ENCODE measurements around the gene ANAPC4.
"Not testable (repeated sequence)": the region's sequence is repeated elsewhere in the genome, so short reads cannot be mapped to it uniquely, and the experiment has no call there.

The ANAPC4 gene, protein sequence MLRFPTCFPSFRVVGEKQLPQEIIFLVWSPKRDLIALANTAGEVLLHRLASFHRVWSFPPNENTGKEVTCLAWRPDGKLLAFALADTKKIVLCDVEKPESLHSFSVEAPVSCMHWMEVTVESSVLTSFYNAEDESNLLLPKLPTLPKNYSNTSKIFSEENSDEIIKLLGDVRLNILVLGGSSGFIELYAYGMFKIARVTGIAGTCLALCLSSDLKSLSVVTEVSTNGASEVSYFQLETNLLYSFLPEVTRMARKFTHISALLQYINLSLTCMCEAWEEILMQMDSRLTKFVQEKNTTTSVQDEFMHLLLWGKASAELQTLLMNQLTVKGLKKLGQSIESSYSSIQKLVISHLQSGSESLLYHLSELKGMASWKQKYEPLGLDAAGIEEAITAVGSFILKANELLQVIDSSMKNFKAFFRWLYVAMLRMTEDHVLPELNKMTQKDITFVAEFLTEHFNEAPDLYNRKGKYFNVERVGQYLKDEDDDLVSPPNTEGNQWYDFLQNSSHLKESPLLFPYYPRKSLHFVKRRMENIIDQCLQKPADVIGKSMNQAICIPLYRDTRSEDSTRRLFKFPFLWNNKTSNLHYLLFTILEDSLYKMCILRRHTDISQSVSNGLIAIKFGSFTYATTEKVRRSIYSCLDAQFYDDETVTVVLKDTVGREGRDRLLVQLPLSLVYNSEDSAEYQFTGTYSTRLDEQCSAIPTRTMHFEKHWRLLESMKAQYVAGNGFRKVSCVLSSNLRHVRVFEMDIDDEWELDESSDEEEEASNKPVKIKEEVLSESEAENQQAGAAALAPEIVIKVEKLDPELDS

DNA sequence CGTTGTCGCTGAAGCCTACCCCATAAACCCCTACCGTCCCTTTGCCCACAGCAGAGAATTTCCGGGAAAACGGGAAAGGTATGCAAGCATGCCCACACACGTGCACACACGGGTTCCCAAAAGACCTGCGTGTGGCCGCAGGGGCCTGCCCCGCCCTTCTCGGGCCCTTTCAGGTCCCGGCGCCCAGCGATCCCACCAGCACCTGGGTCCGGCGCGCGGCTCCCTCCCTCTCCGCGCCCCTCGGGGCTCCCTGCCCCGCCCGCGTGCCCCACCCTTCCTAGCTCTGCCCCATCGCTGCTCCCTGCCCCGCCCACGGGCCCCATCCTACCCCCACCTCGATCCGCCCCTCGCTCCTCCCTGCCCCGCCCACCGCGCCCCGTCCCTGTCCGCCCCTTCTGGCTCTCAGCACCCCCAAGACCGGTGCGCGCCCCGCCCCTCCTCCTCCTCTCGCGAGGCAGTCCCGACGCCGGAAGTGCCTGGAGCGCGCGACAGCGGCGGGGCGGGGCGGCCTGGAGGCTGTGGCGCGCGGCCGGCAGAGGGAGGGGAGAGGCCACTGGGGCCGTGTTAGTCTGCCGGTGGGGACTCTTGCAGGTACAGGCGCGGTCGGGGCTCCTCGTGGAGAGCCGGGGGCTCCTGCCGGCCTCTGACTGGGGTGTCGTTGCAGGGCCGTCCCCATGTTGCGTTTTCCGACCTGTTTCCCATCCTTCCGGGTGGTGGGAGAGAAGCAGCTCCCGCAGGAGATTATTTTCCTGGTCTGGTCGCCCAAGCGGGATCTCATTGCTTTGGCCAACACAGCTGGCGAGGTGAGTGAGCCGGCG lies at the start of gene ANAPC4:
TSS of gene ANAPC4 (plus strand) at position 510 of the 818 bp plus-strand sequence. CDS start at position 675, 165 bp downstream.
- peak; percentile 52 for DNase-seq

DNA sequence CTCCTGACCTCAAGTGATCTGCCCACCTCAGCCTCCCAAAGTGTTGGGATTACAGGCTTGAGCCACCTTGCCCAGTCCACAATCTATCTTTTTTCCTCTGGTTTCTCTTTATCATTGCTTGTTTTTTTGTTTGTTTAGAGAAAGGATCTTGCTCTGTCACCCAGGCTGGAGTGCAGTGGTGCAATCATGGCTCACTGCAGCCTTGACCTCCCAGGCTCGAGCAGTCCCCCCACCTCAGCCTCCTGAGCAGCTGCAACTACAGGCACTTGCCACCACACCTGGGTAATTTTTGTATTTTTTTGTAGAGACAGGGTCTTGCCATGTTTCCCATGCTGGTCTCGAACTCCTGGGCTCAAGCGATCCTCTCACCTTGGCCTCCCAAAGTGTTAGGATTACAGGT lies 48.6 kb upstream of the ANAPC4 start:
- DNase-seq, result not testable (repeated sequence)

DNA sequence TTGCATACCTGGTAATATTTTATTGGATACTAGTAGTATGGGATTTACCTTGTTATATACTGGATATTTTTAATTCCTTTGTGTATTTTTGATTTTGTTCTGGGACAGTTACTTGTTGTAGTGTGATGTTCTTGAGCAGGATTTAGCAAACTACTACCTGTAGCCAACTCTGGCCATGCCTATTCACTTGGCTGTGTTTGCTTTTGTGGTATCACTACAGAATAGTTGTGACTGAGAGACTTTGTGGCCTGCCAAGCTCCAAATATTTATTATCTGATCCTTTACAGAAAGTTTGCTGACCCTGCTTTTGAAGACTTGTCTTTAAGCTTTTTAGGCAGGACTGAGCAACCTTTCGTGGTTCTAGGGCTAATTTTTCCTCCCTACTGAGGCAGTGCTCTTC lies 46.7 kb upstream of the ANAPC4 start:
- DNase-seq, result no peak

DNA sequence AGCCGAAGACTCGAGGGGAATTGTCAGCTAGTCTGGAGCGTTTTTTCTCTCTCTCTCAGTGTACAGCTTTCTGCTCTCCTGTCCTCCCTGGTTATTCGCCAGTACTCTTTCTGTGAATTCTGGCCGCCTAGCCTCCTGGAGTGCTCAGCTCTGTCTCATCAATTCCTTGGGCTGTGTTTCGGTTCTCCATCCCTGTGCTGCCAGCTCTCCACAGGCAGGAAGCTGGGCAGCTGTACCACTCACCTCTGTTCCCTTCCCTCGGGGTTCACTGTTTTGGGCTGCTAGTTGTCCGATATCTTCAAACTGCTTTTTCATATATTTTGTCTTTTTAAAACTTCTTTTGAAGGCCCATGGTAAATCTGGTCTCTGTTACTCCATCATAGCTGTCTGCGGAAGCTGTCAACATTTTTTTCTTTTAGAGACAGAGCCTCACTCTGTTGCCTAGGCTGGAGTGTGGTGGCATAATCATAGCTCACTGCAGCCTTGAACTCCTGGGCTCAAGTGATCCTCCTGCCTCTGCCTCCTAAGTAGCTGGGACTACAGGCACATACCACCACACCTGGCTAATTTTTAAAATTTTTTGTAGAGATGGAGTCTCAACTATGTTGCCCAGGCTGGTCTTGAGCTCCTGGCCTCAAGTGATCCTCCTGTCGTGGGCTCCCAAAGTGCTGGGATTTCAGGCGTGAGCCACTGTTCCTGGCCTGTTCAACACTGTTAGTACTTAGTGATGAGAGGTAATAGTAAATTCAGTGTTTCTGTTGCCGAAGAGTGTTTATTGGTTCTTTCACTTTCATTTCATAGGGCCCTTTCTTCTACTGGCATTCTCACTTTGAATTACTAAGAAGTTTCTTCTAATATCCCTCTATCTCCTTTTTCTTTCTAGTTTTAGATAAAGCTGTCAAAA lies 45.9 kb upstream of the ANAPC4 start:
- DNase-seq, result no peak

DNA sequence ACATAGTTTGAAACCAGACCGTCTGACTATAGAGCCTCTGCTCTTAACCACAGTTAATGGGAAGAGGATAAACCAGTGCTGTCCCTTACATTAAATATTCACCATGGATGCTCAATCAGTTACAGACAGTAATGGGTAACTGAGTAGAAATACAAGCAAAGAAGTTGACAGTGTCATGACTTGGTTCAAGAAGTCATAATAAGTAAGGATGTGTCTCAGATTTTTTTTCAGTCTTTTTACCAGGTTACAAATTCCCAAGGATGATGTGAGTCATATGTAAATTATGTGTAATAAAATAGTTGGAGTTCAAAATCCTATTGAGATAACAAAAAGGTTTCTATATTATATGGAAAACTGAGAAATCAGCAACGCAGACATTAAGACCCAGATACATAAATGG lies 33.4 kb upstream of the ANAPC4 start:
- DNase-seq, result no peak

DNA sequence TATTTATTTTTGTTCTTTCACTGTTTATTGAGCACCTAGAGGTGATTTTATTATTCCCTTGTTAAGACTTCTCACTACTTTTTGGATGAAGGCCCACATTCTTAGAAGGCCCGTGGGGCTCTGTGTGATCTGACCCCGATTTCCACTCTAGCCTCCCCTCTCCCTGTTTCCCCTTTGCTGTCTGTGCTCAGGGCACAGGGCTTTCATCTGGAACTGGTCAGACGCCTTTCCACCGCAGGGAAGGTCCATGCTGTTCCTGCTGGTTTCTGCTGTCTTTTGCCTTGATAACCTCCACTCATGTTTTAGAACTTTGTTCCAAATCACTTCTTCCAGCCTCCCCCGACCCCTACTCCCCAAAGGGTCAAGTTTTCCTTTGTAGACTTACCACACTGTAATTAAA lies 31.3 kb upstream of the ANAPC4 start:
- no peak for DNase-seq

DNA sequence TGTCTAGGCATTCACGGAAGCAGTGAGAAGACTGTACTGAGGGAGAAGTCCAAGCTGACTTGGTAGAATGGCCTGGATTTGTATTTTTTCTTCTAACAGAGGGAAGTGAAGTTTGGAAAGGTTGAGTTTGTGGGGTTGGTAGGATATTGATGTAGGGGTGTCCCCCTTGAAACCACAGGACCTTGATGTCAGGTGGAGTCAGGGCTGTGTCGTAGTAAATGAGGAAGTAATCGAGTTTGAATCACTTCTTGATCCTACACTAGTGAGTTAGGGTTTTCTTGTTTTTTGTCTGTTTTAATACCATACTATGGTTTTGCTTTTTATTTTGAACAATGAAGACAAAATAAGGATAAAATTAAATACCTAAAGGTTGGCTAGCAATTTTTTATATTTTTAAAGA lies 30.1 kb upstream of the ANAPC4 start:
- no peak for DNase-seq

DNA sequence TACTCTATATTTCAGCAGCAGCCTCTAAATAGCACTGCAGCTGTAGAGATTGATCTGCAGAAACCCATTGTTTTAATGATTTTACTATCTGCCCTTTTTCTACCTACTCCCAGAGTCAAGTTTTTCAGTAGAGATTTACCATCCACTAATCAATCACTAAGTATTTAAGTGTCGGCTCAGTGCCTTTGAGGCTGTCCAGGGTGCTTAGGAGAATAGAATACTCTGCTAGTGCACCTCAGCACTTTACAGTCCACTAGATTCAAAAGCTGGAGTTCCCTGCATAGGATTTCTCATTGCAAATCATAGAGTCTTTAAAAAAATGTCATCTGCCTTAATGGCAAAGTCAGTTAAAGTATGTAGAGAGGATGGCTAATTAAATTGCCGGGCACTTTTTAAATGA lies 29.6 kb upstream of the ANAPC4 start:
- no peak for DNase-seq

DNA sequence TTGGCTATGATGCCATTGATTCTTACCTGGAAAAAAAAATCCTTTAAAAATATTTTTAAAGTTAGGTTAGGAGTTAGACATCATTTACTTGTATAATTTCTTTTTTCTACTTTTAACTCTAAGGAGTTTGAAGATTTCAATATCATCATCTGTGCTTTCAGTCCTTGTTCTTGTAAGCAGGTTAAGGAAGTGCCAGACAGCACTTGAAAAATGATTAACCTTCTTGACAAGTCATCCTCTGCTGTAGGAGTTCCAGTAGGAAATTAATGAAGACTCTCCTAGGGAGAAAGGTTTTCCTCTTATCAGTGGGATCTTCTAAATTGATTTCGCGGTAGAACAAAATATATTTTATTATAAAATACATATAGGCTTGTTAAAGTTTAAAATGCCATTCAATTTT lies 29.1 kb upstream of the ANAPC4 start:
- DNase-seq, result no peak

DNA sequence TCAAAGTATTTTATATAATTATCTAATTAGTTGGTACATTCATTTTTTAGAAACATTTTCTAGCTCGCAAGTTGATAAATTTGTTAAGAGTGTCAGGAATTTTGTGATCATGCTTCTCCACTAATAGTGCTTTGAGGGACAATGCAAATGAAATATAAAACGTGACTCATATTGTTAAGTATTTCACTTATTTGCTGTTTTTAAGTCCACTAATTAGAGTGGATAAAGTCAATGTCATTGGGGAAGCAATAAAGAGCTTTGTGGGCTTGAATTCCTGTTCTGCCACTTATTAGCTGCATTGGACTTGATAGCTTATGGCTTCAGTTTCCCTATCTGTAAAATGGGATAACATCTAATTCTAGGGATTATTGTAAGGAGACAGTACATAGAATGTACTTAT lies 26.5 kb upstream of the ANAPC4 start:
- no peak for DNase-seq

DNA sequence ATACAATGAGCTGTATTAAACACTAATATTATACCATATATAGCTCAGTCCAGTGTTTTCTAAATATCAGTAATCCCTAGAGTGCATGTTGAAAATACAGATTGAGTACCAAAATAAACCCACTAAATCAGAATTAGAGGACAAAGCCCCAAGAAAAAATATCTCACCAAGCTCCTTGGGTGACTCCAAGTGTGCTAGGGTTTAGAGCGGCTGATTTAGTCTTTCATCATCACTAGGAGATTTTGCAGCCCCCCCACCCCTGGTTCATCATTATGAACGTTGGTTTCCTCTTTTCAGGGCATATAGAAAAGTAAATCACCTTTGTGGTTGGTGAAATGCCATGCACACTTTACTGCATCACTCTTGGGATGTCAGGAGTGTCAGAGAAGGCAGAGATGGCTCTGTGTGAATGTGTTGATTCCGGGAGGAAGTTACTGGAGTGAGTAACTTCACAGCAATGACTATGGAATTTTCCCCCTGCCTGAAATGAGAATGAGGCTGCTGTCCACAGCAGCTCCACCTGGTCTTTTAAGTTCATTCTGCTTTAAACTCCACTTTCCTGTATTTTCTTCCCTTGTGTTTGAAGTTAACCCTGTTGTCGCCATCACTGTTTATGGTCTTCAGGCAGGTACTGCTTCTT lies 25.2 kb upstream of the ANAPC4 start:
- no peak for DNase-seq

DNA sequence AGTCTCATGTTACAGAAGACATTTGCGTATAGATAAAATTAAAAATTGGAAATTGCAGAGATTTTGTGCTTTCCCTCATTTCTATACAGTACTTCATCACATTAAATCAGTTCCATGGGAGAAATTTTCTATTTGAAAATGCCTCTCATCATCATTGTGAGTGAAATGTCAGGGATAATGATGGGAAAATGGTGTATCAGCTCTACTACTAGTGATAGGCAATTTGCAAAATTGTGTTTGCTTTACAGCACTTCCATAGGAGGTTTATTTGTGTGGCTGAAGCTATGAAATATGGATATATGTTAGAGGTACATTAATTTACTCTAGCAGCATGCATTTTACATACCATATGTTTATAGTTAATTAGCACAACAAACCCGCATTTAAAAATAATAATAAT lies 21.0 kb upstream of the ANAPC4 start:
- DNase-seq, result no peak

DNA sequence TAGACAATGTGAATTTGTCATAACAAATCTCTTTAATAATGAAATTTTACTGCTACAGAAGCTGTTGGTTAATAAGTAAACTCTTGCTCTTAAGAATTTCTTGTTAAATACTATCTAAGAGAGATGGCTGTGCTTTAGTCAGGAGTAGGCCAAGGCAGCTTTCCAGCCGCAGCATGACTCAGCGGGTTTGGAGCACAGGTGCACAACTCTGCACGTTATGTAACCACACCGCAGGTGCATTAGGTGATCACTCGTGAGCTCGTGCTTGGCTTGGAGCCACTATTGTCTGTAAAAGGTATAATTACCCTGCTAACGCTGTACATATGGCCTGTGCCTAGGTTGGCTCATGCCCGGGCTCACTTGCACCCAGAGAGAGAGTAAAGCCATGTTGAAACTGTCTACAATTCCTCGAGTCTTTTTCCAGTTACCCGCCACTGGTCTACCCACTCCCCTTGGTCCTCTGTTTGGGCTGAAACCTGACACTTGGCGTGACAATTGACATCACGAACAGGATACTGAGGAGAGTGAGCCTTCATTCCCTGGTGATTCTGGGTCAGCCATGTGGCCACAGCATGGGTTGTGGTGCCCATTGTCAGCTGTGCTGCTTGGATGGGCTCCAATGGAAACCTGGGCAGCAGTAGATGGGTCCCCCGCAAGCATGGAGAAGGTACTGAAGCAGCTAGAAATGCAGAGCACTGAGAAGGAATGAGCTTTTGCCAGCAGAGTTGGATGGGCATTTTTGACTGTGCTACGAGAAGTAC lies 18.4 kb upstream of the ANAPC4 start:
- no peak for DNase-seq

DNA sequence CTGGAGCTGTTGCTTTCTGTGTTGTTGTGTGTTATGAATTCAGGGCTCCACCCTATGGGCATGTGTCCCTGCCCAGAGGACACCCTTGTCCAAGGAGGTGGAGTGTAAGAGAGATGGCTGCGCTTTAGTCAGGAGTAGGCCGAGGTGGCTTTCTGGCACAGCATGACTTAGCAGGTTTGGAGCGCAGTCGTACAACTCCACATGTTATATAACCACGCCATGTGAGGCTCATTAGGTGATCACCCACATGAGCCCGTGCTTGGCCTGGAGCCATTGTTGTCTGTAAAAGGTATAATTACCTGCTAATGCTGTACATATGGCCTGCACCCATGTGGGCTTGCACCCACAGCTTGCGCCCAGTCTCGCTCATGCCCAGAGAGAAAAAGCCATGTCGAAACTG lies 15.8 kb upstream of the ANAPC4 start:
- DNase-seq, result no peak

DNA sequence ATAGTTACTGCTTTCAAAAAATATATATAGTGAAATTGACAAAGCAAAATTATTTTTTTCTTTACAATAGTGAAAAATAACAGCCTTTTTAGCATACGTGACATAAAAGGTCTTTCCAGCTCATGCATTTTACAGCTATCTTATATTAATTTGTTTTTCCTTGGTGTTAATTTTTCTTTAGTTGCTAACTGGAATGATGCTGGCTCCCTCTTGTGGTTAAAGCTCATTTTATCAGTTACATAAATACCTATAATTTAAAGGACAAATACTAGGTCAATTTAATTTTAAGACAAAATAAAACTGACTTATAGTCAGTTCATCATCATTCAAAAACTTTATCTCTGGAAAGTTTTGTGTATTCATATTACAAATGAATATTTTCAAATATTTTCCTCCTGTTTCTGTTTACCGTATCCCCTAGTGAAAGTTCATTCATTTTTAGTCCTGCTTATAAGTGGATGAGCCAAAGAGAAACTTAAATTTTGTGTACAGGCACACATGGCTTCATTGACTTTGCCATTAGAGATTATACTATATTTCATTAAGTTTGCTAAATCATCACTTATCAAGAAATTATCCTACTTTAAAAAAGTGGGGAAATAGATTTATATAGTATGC lies 9.9 kb upstream of the ANAPC4 start:
- no peak for DNase-seq

DNA sequence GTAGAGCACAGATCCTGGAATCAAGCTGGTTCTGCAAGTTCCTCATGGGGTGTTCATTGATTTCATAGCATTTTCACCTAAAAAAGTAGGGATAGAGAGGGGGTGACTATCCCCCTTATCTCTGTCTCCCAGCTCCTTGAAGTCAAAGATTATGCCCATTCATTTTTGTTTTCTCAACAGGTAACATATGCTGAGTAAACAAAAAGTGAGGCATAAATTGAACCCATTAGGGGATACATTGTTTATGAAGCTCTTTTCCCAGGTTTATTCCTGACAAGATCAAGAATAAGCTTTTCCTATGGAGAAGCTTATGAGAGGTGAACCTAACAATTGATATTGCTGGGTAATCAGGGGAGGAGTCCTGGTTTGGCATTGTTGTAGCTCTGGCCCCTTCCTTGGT lies 9.2 kb upstream of the ANAPC4 start:
- no peak for DNase-seq

DNA sequence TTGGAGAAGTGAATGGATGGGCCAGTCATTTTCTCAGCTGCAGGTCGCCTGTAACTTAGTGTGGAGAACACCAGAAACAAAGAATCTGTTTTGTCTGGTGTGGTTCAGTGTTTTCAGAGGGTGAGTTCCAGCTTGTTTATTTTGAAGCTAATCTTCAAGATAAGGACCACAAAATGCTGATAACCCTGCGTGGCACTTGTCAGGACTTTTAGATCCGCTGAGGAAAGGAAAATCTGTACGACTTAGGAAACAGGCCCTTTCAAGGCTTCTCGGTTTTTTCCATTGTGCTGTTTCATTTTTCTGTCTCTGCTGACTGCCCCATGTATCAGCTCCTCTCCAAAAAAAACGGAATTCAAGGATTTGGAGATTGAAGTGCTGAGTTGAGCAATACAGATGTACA lies 8.7 kb upstream of the ANAPC4 start:
- no peak for DNase-seq

DNA sequence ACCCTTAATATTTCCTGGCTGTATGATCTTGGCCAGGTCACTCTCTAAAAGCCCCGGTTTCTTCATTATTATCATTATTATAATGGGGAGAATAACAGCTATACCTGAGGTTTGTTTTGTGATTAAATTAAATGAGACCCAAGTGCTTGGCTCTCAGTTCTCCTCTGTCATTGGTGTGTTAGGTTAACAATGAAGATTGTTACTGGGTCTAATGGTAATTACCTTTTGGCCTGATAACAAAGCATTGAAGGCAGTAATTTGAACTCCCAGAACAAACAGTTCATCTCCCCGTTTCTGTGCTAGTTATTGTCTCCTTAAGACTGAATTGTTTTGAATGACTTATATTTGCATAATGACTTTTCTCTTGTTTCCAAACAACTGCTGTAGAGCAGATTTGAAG lies 6.8 kb upstream of the ANAPC4 start:
- no peak for DNase-seq

DNA sequence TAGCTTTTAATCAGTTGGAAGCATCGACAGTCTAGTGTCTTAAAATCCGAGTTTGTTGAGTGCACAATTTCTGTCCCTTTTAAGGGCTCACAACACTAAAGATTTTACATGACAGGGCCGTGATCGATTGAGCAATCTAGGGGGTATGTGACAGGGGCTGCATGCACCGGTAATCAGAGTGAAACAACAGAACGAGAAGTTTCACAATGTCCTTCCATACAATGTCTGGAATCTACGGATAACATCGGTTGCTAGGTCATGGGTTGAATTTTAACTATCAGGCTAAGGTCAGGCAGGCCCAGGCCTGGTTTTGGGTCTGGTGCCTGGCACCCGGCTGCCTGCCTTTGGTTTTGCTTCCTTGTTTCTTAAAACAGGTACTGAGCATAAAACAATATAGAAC lies 4.5 kb upstream of the ANAPC4 start:
- not testable (repeated sequence) for DNase-seq

DNA sequence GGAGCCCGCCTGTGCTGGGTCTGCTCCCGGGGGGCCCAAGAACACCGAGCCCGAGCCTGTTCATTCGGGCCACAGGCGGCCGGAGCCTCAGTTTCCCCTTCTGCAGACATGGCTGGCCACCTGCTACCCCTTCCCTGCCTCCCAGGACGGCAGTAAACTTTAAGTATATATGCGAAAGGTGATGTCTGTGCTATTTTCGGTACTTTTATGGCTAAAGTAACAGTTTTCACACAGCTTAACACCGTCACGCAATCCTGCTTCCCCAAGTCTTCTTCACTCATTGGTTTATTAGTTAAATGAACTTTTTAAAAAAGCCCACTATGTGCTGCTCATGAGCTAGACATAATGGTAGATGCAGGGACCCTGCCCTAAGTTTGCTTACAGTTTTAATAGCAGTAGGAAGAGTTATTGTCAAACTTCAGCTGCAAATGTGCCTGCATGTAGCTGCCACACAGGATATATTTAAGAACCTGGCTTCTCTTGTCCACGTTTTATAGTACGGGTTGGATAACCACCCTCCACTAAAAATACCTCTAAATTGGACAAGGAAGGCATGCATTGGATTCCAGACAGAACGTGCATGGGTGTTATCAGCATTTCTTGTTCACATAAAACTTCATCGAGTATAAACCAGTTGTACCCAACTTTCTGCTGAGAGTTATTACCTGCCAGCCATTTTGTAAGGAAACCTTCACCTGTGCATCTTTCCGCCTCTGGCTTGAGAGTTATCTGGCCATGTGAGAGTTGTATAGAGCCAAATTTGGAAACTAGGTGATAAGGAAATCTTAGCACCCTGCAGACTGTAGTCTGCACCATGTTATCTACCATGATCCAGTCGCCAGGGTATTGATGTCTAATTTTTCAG lies 741 bp downstream of the ANAPC4 start:
- DNase-seq, result no peak
